ENCODE results near the gene NFKBIB. TPM values are rescaled to one million over a fixed set of nuclear protein-coding genes. Genes with fewer than 3 reads are reported as not detected.

The NFKBIB gene
- total RNA-seq, 6 experiments from 2014 or later, result 13.2 to 27.9 (median 16.5) TPM

DNA sequence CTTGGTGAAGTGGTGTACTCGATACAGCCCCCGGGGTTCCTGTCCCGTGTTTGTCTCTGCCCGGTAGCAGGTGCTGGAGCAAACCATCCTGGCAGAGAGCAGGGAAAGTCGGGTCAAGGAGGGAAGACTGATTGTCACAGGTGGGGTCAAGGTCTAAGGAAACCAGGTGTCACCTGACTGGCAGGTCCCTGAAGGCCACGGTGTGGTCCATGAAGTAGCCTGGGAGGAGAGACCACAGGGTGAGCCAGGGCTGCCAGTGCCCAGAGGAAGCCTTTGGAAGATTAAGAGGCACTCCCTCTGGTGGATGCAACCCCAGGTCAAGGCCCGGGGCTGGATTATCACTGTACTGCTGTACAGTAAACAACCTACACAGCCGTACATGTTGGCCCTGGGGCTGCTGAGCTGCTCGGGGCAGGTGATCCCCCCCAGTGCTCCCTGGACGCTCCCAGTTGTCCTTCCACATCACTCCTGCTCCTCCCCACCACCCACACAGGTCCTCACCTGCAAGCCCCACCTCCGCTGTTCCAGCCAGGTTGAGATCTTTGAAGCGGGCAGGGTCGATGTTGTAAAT lies 18.2 kb downstream of the NFKBIB start:
- Histone ChIP-seq H3K36me3 (no peaks in the 10 kb centered on the region), H3K4me1 (no peaks in the 10 kb centered on the region), H3K27ac (no peak overlapping the region), H3K9me3 (no peaks in the 10 kb centered on the region), H3K27me3 (no peaks in the 10 kb centered on the region), H3K4me3 (no peak overlapping the region)
- TF ChIP-seq CTCF (IDR thresholded peaks at IDR 0.05) (peak in 3 of 4 donors; percentile 10 to 20 (median 12)), POLR2A (IDR thresholded peaks at IDR 0.05) (no peak)
- intact Hi-C loops (cut with DNase I), result no loop called here
- DNase-seq, result peak in 2 of 3 donors; percentile 24 to 50
- WGBS (ENCODE audit: insufficient coverage, low coverage, low lambda C conversion rate, missing lambda C conversion rate), result 69% methylated on average over 6 of the region's 13 CpGs
- peak; percentile 34 to 56 (median 42) for ATAC-seq

- H3K36me3 ChIP-seq, result no peaks in the 10 kb centered on the region
- 90% methylated on average over 6 of the region's 10 CpGs for WGBS (ENCODE audit: insufficient coverage, low coverage, low lambda C conversion rate, missing lambda C conversion rate)
- TF ChIP-seq POLR2A (IDR thresholded peaks at IDR 0.05), result no peak
- no peak for TF ChIP-seq CTCF (IDR thresholded peaks at IDR 0.05)
- H3K4me3 ChIP-seq, result no peak overlapping the region
- DNase-seq (peak; percentile 16 to 39 (median 30)), ATAC-seq (no peak)
- no peak overlapping the region for H3K27ac ChIP-seq
- intact Hi-C loops (cut with DNase I), result no loop called here
- no peaks in the 10 kb centered on the region for H3K4me1 ChIP-seq
- H3K27me3 ChIP-seq, result no peaks in the 10 kb centered on the region
- no peaks in the 10 kb centered on the region for H3K9me3 ChIP-seq
Observed at GRCh38 chr19:38918526-38918925, 18.8 kb downstream of the NFKBIB start.

GRCh38 chr19:38919837-38920601 lies 20.2 kb downstream of the NFKBIB start:
- no peaks in the 10 kb centered on the region for H3K27me3 ChIP-seq
- intact Hi-C loops (cut with DNase I), result no loop called here
- 78% methylated on average over 21 of the region's 21 CpGs for WGBS (ENCODE audit: insufficient coverage, low coverage, low lambda C conversion rate, missing lambda C conversion rate)

More at GRCh38 chr19:38919837-38920601, 20.2 kb downstream of the NFKBIB start:
- Histone ChIP-seq H3K36me3 (peaks cover 0 to 11% (median 6%) of the 10 kb centered on the region in 4 donors), H3K4me3 (no peak overlapping the region), H3K27ac (no peak overlapping the region), H3K4me1 (no peaks in the 10 kb centered on the region), H3K9me3 (no peaks in the 10 kb centered on the region)
- ATAC-seq (no peak), DNase-seq (peak in 2 of 3 donors; percentile 17 to 44)
- TF ChIP-seq CTCF (IDR thresholded peaks at IDR 0.05) (no peak), POLR2A (IDR thresholded peaks at IDR 0.05) (no peak)

Data from right lobe of liver (tissue), 6 donors.